DMS53 treated with DMSO at 0.1 percent for 48 hours (cell line): ENCODE measurements around the gene ZNF808.
A peak's percentile ranks its signal among the peaks of the same experiment; 100 is the strongest.
"Not testable (repeated sequence)": the region's sequence is repeated elsewhere in the genome, so short reads cannot be mapped to it uniquely, and the experiment has no call there.

Experiments used
- DNase-seq: peaks from one replicate; lab custom pipeline; 2025; ENCODE audit not compliant: unreplicated experiment; lab: John Stamatoyannopoulos, UW

The ZNF808 gene

DNA sequence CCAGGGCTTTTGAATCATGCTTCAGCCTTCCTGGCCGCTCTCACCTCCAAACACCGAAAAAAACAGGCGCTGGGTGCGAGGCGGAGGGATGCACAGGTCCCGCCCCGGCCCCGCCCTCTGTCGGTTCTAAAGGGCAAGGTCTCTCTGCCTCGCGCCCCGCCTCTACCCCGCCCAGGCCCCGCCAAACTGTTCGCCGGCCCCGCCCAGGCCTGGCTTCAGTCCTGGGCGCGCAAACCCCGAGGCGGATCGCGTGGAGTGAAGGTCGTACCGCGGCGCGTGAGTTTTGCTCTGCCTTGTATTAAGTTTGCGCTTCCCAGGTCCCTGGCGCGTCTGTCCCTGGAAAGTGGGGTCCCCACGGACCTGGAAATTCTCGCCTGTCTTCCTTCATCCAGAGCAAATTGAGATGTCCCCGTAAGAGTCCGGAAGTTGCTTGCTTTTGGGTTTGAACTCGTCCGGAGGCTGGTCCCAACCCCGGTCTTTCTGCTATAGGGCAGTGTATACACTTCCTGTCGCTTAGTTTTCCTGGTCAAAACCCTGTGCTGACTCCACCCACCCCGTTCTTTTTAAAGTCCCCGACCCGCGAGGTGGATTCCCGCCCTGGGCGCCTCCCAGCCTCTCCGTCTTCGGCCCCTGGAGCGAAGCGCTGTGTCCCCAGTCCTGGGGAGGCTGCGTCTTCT lies 8.4 kb downstream of the ZNF808 start:
- no peak for DNase-seq

DNA sequence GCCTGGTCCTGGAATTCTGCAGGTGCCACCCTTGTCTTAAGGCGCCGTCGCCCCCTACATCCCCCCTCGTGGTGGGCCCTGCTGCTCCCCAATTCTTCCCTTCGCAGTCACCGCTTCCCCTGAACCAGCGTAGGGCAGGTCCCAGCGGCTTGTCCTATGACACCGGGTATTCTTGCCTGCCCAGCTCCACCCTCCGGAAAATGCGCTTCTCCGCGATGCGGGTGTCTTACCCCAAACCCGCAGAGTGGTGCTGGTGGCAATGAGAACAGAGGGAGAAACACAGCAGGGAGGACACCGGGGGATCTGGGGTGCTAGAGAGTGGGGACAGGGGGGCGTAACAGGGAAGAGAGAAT lies 9.0 kb downstream of the ZNF808 start:
- DNase-seq = no peak

DNA sequence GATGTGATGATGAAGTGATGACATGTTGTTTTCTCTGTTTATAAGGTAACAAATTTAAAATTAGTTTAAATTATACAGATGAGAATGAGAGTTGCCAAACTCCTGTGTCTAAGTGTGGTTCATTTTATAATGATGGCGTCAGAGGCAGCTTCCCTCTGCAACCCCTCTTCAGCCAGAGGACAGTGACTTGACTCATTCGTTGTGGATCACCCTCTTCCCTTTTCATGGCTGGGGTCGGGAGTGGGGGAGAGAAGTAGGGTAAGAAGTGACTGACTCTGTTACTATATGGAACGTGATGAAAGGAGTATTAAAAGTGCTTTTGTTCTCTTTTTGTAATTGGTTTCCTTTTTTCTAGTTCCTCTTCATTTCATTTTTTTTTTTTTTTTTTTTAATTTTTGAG lies 11.3 kb downstream of the ZNF808 start:
- DNase-seq = not testable (repeated sequence)

DNA sequence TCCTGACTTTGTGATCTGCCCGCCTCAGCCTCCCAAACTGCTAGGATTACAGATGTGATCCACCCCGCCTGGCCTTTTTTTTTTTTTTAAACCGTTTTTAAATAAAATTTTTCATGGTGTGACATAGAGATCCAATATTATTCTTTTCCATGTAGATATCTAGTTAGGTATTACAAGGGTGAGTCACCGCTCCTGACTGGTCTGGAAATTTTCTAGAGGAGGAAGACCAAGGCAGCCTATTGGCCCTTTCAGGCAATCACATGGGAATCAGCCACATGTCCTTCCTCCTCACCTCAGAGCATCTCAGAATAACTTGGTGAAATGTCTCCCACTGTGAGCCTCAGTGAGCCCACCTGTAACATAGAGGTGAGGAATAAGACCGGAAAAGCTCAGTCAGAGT lies 13.7 kb downstream of the ZNF808 start:
- DNase-seq = not testable (repeated sequence)

DNA sequence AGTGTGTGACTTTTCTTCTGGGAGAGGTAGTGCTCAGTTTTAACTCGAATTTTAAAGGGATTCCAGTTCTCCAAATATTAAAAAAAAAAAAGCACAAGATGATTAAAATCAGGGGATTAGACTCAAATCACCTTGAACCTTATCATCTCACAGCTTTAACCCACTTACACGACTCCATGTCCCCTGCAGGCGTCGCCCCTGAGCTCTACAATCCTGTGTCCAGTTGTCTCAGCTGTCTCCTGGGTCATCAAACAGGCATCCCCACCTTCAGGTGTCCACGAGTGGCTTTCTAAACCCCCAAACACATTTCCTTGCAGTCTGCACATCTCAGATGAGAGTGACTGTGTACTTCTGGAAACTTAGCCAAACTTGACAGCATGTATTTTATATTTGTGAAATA lies 14.1 kb downstream of the ZNF808 start:
- no peak for DNase-seq

DNA sequence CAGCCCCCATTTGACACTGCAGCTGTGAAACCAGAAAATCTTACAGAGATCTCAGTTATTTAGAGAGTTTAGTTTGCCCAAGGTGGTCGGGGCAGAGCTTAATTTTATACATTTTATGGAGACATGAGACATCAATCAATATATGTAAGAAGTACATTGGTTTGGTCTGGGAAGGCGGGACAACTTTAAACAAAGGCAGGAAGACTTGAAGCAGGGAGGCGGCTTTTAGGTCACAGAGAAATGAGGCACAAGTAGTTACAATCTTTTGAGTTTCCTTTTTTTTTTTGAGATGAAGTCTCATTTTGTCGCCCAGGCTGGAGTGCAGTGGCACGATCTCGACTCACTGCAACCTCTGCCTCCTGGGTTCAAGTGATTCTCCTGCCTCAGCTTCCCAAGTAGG lies 15.1 kb downstream of the ZNF808 start:
- DNase-seq = not testable (repeated sequence)

DNA sequence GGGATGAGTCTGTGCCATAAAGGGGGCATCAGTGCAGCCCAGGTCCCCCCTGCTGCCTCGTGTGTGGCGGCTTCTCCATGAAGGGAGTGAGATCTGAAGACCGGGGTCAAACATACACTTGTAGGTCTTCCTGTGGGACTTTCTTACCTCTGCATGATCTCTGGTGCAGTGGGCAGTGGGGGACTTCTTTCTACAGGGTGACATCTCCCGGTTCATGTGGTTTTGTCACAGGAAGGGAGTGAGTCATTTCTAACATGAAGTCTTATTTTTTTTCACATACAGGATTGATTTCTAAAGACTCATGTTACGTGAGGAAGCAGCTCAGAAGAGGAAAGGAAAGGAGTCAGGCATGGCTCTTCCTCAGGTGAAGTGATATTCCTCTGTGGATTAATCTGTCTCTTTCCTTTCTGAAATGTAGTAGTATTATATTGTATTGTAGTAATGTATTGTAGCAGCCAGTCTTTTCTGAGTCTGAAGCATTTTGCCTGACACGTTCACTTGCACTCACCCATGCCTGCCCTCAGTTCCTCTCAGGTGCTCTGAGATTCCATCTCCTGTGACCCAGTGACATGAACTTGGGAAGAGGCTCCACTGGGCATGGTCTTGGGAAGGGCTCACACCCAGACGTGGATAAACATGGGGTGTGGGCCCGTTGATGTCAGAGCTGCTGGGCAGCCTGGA lies 15.7 kb downstream of the ZNF808 start:
- no peak for DNase-seq

DNA sequence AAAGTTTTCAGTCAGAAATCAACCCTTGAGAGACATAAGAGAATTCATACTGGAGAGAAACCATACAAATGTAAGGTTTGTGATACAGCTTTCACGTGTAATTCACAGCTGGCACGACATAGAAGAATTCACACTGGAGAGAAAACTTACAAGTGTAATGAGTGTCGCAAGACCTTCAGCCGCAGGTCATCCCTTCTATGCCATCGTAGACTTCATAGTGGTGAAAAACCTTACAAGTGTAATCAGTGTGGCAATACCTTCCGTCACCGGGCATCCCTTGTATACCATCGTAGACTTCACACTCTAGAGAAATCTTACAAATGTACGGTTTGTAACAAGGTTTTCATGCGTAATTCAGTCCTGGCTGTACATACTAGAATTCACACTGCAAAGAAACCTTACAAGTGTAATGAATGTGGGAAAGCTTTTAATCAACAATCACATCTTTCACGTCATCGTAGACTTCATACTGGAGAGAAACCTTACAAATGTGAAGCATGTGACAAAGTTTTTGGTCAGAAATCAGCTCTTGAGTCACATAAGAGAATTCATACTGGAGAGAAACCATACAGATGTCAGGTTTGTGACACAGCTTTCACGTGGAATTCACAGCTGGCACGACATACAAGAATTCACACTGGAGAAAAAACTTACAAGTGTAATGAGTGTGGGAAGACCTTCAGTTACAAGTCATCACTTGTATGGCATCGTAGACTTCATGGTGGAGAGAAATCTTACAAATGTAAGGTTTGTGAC lies 26.9 kb downstream of the ZNF808 start:
- no peak for DNase-seq

DNA sequence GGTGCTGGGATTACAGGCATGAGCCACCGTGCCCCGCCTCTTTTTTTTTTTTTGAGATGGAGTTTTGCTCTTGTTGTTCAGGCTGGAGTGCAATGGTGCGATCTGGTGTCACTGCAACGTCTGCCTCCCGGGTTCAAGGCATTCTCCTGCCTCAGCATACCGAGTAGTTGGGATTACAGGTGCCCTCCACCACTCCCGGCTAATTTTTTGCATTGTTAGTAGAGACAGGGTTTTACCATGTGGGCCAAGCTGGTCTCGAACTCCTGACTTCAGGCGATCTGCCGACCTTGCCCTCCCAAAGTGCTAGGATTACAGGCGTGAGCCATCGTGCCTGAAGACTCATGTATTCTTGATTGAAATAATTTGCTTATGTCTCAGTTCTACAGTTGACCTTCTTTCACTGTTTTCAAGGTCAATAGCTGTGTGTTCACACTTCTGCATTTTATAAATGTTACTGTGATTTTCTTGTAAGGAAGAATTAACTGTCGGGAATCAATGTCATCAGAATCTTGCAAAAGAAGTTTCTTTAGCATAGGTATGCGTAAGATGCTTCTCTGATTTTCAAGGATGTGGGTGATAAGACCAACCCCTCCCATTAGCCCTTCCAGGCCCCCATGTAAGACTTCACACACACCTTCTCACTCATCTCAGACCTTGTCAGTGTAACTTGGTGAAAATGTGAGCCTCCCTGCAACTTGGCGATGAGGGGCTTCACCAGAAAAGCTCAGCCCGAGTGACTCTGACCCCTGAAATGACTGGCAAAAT lies 29.9 kb downstream of the ZNF808 start:
- no peak for DNase-seq

DNA sequence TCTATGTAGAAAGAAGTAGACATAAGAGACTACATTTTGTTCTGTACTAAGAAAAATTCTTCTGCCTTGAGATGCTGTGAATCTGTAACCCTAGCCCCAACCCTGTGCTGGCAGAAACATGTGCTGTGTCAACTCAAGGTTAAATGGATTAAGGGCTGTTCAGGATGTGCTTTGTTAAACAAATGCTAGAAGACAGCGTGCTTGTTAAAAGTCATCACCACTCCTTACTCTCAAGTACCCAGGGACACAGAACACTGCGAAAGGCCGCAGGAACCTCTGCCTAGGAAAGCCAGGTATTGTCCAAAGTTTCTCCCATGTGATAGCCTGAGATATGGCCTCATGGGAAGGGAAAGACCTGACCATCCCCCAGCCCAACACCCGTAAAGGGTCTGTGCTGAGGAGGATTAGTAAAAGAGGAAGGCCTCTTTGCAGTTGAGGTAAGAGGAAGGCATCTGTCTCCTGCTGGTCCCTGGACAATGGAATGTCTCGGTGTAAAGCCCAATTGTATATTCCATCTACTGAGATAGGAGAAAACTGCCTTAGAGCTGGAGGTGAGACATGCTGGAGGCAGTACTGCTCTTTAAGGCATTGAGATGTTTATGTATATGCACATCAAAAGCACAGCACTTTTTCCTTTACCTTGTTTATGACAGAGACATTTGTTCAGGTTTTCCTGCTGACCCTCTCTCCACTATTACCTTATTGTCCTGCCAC lies 31.4 kb downstream of the ZNF808 start:
- not testable (repeated sequence) for DNase-seq

DNA sequence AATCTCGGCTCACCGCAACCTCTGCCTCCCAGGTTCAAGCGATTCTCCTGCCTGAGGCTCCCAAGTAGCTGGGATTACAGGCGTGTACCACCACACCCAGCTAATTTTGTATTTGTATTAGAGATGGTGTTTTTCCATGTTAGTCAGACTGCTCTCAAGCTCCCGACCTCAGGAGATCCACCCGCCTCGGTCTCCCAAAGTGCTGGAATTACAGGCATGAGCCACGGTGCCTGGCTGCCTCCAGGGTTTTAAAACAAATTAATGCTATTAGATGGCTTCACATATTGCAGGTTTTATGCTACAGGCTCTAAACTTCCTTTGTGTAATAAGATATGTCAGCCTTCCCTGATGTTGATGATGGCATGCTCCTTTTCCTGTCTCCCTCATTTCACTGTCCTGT lies 34.1 kb downstream of the ZNF808 start:
- not testable (repeated sequence) for DNase-seq

DNA sequence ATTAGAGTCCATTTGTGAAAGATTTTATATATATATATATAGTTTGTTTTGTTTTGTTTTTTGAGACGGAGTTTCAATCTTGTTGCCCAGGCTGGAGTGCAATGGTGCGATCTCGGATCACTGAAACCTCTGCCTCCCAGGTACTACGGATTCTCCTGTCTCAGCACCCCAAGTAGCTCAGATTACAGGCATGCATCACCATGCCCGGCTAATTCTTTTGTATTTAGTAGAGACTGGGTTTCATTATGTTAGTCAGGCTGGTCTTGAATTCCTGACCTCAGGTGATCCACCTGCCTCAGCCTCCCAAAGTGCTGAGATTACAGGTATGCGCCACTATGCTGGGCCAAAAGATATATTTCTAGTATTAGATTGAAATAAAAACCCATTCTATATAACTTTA lies 38.7 kb downstream of the ZNF808 start:
- DNase-seq = no peak

DNA sequence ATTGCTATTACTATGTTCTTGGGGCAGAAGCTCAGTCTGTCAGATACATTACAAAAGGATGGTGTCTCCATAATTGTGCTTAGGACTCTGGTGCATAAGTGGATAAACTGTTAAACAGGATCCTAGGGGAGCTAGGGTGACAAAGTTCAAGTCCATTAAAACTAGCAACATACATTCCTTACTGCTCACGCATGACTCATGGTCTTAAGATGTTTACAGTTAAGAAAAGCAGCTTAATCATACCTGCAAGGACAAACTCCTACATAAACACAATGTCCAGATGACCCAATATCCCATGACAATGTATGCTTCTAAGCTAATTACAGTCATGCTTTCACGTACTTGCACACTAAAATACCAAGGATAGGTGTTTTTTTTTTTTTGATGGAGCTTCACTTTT lies 39.1 kb downstream of the ZNF808 start:
- no peak for DNase-seq

DNA sequence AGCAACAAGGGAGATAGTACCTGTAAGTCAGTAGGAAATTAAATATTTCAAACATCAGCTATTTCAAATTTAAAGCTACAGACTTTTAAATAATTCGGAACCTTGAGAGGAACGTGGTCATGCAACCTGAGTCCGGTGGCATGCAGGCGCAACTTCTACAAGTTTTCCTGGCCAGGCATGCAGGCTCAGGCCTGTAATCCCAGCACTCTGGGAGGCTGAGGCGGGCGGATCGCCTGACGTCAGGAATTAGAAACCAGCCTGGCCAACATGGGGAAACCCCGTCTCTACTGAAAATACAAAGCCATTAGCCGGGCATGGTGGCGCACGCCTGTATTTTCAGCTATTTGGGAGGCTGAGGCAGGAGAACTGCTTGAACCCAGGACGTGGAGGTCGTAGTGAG lies 40.5 kb downstream of the ZNF808 start:
- no peak for DNase-seq

DNA sequence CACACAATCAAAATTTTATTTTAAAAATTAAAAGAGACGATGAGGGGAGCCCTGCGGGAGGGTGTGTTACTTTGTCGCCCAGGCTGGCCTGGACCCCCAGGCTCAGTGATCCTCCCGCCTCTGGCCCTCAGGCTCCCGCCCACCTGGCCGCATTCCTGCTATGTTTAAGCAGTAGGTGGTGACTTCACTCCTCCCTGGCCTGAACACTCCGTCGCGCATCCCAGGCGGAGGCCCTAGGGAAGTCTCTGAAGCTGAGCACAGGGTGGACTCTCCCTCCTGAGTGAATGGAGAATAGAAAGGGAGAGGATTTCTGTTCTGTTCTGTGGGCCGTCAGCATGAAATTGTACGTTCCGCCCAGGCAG lies 42.2 kb downstream of the ZNF808 start:
- DNase-seq = not testable (repeated sequence)

DNA sequence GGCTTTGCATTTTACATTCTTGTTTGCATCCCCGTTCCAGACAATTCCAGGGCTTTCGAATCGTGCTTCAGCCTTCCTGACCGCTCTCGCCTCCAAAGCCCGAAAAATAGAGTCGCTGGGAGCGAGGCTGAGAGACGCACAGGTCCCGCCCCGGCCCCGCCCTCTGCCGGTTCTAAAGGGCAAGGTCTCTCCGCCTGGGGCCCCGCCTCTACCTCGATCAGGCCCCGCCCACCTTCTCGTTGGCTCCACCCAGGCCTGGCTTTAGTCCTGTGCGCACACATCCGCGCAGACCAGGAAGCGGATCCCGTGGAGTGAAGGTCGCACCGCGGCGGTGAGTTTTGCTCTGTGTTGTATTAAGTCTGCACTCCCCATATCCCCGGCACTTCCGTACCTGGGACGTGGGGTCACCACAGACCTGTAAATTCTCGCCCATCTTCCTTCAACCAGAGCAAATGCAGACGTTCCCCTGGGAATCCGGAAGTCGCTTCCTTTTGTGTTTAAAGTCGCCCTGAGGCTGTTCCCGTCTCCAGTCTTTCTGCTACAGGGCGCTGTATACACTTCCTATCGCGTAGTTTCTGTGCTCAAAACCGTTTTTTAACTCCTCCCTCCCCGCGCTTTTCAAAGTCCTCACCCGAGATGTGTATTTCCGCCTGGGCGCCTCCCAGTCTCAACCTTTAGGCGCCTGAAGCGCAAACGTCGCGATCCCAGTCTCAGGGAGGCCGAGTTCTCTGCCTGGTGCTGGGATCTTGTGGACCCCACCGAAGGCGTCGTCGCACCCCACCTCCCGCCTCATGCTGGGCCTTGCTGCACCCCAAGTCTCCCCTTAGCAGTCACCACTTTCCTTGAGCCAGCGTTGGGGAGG lies 42.8 kb downstream of the ZNF808 start, which contains the start of gene ZNF701:
Gene ZNF701, plus strand, starts transcription at position 288 of the 862 bp plus-strand sequence. CDS start 3,861 bp downstream, outside the sequence.
- peak; percentile 82 for DNase-seq

DNA sequence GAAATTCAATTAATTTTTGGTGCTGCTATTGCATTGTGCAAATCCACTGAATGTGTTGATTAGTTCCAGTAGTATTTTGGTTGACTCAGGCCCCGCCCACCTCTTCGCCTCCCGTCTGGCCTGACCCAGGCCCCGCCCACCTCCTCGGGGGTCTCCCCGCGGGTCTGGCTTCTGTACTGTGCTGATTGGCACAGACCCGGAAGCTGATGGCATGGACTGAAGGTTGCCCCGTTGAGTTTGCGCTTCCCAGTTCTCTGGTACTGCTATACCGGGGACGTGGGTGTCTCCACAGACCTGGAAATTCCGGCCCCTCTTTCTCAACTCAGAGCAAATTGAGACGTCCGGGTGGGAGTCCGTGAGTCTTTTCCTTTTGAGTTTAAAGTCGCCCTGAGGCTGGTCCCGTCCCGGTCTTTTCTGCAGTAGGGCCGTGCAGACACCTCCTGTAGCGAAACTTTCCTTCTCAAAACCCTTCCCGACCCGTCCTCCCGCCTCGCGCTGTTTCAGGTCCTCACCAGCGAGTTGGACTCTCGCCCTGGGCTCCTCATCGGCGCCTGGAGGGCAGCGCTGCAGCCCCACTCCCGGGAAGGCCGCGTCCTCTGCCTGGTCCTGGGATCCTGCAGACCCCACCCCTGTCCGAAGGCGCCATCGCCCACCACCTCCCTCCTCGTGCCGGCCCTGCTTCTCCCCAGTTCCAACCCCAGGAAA lies 57.4 kb downstream of the ZNF808 start:
- DNase-seq = no peak

DNA sequence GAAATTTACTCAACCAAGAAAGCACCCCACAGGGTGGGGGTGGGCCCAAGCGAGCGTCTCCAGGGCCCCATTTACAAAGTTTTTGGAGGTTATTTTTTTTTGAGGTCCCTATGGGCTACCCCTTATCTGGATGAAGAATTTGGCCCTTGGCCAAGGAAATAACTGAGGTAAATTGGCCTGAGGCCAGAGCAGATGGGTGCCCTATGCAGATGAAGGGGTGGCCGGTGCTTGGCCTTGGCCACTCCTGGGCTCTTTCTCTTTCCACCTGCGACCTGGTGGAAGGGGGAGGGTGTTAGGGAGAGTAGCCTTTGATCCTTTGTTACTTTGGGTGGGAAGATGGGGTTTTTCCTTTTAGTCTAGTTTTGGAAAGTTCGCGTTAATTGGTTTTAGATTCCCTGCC lies 58.1 kb downstream of the ZNF808 start:
- no peak for DNase-seq

DNA sequence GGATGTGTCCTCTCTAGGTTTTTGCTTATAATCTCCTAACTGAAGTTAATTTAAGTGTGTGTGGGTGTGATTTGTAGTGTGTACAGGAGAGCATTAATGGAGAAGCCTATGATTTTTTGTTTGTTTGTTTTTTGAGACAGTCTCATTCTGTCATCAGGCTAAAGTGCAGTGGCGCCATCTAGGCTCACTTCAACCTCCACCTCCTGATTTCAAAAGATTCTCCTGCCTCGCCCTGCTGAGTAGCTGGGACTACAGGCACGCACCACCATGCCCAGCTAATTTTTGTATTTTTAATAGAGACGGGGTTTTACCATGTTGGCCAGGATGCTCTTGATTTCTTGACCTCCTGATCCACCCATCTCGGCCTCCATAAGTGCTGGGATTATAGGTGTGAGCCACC lies 63.3 kb downstream of the ZNF808 start:
- no peak for DNase-seq
